ENCODE results near the gene NFIX. TPM values are rescaled to one million over a fixed set of nuclear protein-coding genes. Genes with fewer than 3 reads are reported as not detected.

NFIX gene
- total RNA-seq, 4 donors from 2014 or later = 126 to 223 (median 176) TPM

DNA sequence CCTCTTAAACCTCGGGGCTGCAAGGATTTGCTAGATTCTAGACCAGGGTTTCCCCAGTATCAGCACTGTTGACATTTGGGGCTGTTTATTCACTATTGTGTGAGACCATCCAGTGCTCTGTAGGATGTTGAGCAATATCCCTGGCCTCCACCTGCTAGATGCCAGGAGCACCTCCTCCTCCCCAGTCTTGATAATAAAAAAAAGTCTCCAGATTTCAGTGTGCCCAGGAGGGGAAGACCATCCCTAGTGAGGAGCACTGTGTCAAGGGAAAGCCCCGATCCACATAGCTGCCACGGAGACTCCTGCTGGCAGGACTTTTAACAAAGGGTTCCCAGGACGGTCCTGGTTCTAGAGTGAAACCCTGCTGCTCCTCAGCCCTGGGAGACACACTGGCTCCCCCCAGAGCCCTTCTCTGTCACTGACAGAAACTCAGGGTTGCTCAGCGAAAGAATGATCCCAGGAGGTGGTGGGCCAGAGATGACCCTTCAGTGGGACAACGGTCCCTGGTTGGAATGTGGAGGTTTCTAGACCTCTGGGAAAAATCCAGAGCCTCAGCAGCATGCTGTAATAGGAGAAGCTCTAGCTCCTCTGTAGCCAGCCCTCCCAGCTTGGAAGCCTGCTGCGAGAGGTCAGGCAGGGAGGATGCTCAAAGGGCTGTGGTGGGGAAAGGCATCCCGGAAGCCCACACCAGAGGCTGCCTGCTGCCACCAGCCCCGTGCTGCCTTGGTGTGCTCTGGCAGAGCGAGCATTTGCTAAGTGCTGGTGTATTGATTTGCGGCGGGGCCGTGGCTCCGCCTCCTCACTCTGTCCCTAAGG is 87.1 kb downstream of the NFIX start:
- peak overlapping the region; percentile 54 for H3K27ac ChIP-seq
- peaks cover 82% of the 10 kb centered on the region for H3K36me3 ChIP-seq
- H3K4me1 ChIP-seq = peaks cover 47% of the 10 kb centered on the region
- no peak for DNase-seq (ENCODE audit: low spot score in 2 of 2)
- H3K4me3 ChIP-seq = no peak overlapping the region
- H3K27me3 ChIP-seq = no peaks in the 10 kb centered on the region
- 55% methylated on average over 13 of the region's 14 CpGs for WGBS
- TF ChIP-seq POLR2A (IDR thresholded peaks at IDR 0.05) = no peak
- peak in 1 of 3 donors; percentile 20 for TF ChIP-seq POLR2AphosphoS5 (IDR thresholded peaks at IDR 0.05)
- no peaks in the 10 kb centered on the region for H3K9me3 ChIP-seq

DNA sequence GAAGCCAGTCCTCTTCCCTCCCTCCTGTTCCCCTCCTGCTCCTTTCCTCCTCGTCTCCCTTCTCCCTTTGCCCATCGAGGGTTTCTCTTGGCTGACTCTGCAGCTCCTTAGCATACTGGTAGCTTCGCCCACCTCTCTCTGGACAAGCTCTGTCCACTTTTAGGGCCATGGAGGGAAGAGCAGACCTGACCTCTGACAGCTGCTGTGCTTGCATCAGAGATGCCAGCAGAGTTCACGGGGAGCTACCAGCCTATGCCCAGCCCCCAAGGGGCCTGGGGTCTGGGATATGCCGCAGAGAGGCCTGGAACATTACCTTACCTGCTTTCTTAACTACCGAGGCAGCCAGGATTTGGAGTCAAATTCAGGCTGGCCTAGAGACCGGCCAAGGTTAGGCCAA is 87.7 kb downstream of the NFIX start:
- Histone ChIP-seq H3K9me3 (no peaks in the 10 kb centered on the region), H3K4me3 (no peak overlapping the region), H3K27ac (peak overlapping the region; percentile 54), H3K27me3 (no peaks in the 10 kb centered on the region), H3K36me3 (peaks cover 77% of the 10 kb centered on the region), H3K4me1 (peaks cover 41% of the 10 kb centered on the region)
- DNase-seq (ENCODE audit: low spot score in 2 of 2) = no peak
- WGBS = 56% methylated on average over 4 of the region's 7 CpGs
- TF ChIP-seq POLR2AphosphoS5 (IDR thresholded peaks at IDR 0.05) (no peak), POLR2A (IDR thresholded peaks at IDR 0.05) (no peak), EP300 (IDR thresholded peaks at IDR 0.05) (no peak)
- TF ChIP-seq, protein P1, sequence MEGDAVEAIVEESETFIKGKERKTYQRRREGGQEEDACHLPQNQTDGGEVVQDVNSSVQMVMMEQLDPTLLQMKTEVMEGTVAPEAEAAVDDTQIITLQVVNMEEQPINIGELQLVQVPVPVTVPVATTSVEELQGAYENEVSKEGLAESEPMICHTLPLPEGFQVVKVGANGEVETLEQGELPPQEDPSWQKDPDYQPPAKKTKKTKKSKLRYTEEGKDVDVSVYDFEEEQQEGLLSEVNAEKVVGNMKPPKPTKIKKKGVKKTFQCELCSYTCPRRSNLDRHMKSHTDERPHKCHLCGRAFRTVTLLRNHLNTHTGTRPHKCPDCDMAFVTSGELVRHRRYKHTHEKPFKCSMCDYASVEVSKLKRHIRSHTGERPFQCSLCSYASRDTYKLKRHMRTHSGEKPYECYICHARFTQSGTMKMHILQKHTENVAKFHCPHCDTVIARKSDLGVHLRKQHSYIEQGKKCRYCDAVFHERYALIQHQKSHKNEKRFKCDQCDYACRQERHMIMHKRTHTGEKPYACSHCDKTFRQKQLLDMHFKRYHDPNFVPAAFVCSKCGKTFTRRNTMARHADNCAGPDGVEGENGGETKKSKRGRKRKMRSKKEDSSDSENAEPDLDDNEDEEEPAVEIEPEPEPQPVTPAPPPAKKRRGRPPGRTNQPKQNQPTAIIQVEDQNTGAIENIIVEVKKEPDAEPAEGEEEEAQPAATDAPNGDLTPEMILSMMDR (IDR thresholded peaks at IDR 0.05) = no peak

DNA sequence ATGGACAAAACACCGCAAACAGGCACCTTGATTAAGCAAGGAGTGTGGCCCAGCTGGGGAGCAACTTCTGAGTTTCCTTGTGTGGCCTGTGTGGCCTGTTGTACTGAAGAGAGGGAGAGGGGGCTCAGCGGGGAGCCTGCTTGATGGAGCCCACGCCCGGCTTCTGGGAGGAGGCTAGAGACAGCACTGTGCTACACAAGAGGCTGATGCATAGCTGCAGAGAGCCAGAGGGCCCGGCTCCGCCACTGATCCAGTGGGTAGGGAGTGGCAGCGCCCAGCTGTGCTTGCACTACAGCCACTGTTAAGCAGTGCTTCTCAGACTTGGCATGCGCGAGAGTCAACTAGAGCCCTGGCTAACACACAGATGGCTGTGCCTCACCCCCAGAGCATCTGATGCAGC is 88.4 kb downstream of the NFIX start:
- no peak for DNase-seq (ENCODE audit: low spot score in 2 of 2)
- Histone ChIP-seq H3K4me1 (peaks cover 35% of the 10 kb centered on the region), H3K4me3 (no peak overlapping the region), H3K27ac (peak overlapping the region; percentile 54), H3K27me3 (no peaks in the 10 kb centered on the region), H3K36me3 (peaks cover 71% of the 10 kb centered on the region), H3K9me3 (no peaks in the 10 kb centered on the region)
- TF ChIP-seq, protein P1 (IDR thresholded peaks at IDR 0.05) = no peak
- TF ChIP-seq EP300 (IDR thresholded peaks at IDR 0.05) = no peak
- no peak for TF ChIP-seq POLR2AphosphoS5 (IDR thresholded peaks at IDR 0.05)
- TF ChIP-seq POLR2A (IDR thresholded peaks at IDR 0.05) = no peak
- 0% methylated on average over 1 of the region's 9 CpGs for WGBS

DNA sequence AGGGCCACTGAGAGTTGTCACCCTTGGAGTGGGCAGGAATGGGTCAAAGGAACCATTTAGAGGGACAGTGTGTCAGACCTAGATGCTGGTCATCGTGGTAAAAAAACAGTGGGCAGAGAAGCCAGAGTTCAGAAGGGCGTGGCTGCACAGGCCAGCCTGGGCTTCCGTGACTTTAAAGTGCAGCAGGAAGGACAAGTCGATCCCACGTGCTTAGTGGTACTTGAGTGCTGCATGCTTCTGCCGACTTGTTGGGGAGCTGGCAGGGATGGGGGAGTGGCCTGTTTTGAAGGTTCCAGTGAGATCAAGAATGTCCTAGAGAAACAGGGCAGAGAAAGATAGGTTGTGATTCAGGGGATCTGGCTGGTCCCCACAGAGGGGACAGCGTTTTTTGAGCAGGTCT is 90.4 kb downstream of the NFIX start:
- Histone ChIP-seq H3K4me3 (no peak overlapping the region), H3K36me3 (peaks cover 70% of the 10 kb centered on the region), H3K27ac (peak overlapping the region; percentile 21), H3K27me3 (no peaks in the 10 kb centered on the region), H3K4me1 (peaks cover 36% of the 10 kb centered on the region), H3K9me3 (no peaks in the 10 kb centered on the region)
- WGBS = 40% methylated on average over 7 of the region's 7 CpGs
- DNase-seq (ENCODE audit: low spot score in 2 of 2) = no peak
- TF ChIP-seq, protein P1 (IDR thresholded peaks at IDR 0.05) = no peak
- no peak for TF ChIP-seq EP300 (IDR thresholded peaks at IDR 0.05)
- TF ChIP-seq POLR2AphosphoS5 (IDR thresholded peaks at IDR 0.05) = no peak
- no peak for TF ChIP-seq POLR2A (IDR thresholded peaks at IDR 0.05)

DNA sequence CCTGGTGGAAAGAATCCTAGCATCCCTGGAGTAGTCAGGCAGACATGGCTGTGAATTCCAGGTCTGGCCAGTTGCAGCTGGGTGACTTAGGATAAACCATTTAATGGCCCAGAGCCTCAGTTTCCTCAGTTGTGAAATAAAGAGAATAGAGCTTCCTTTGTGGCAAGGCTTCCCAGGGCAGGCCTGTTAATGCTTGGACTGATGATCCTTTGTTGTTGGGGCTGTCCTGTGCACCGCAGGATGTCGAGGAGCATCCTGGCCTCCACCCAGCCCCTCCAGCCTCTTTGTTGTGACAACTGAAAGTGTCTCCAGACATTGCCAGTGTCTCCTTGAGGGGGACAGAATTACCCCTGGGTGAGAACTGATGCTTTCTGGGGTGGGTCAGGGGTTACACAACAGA is 91.1 kb downstream of the NFIX start:
- Histone ChIP-seq H3K4me1 (peaks cover 40% of the 10 kb centered on the region), H3K36me3 (peaks cover 67% of the 10 kb centered on the region), H3K9me3 (no peaks in the 10 kb centered on the region), H3K4me3 (no peak overlapping the region), H3K27me3 (no peaks in the 10 kb centered on the region), H3K27ac (no peak overlapping the region)
- no peak for DNase-seq (ENCODE audit: low spot score in 2 of 2)
- 70% methylated on average over 2 of the region's 2 CpGs for WGBS
- no peak for TF ChIP-seq POLR2A (IDR thresholded peaks at IDR 0.05)
- no peak for TF ChIP-seq POLR2AphosphoS5 (IDR thresholded peaks at IDR 0.05)
- no peak for TF ChIP-seq EP300 (IDR thresholded peaks at IDR 0.05)
- TF ChIP-seq, protein P1 (IDR thresholded peaks at IDR 0.05) = no peak
